Activated CD8-positive, alpha-beta memory T cell treated with anti-CD3 and anti-CD28 coated beads for 24 hours (primary cell): ENCODE data around the gene LGI2.
"Not testable (repeated sequence)": the region's sequence is repeated elsewhere in the genome, so short reads cannot be mapped to it uniquely, and the experiment has no call there.

Experiments used
- DNase-seq: peaks from one replicate; pipeline ENCODE4 v3.0.0-alpha.2; 2020

Gene LGI2

GRCh38 chr4:25050370-25051078 is 19.8 kb upstream of the LGI2 start:
- no peak for DNase-seq

- no peak for DNase-seq
Observed at GRCh38 chr4:25043548-25043947, 12.8 kb upstream of the LGI2 start.

GRCh38 chr4:25033526-25033925 is 2.8 kb upstream of the LGI2 start:
- DNase-seq, result no peak

GRCh38 chr4:25032126-25032525 is 1.4 kb upstream of the LGI2 start:
- no peak for DNase-seq

GRCh38 chr4:25031077-25031621 is 403 bp upstream of the LGI2 start:
- DNase-seq, result no peak

GRCh38 chr4:25029479-25030276 is 1.1 kb downstream of the LGI2 start:
- DNase-seq, result no peak

GRCh38 chr4:25028851-25029250 is 1.9 kb downstream of the LGI2 start:
- no peak for DNase-seq

GRCh38 chr4:25022766-25023165 is 8.0 kb downstream of the LGI2 start:
- no peak for DNase-seq

- DNase-seq, result no peak
Observed at GRCh38 chr4:25021216-25021615, 9.5 kb downstream of the LGI2 start.

- DNase-seq, result no peak
Observed at GRCh38 chr4:25020236-25020635, 10.5 kb downstream of the LGI2 start.

GRCh38 chr4:25019501-25019900 is 11.2 kb downstream of the LGI2 start:
- no peak for DNase-seq

- no peak for DNase-seq
Observed at GRCh38 chr4:25015012-25015411, 15.7 kb downstream of the LGI2 start.

- not testable (repeated sequence) for DNase-seq
Observed at GRCh38 chr4:25014662-25014983, 16.1 kb downstream of the LGI2 start.

- no peak for DNase-seq
Observed at GRCh38 chr4:25013756-25014661, 16.7 kb downstream of the LGI2 start.

GRCh38 chr4:25012655-25013054 is 18.1 kb downstream of the LGI2 start:
- DNase-seq, result no peak

- DNase-seq, result no peak
Observed at GRCh38 chr4:25011135-25011866, 19.4 kb downstream of the LGI2 start.

GRCh38 chr4:25007598-25007997 is 23.1 kb downstream of the LGI2 start:
- DNase-seq, result no peak

- no peak for DNase-seq
Observed at GRCh38 chr4:25002681-25003080, 28.1 kb downstream of the LGI2 start.

GRCh38 chr4:25001509-25001908 is 29.2 kb downstream of the LGI2 start:
- DNase-seq, result no peak

GRCh38 chr4:25000639-25001038 is 30.1 kb downstream of the LGI2 start:
- DNase-seq, result no peak

- DNase-seq, result no peak
Observed at GRCh38 chr4:24999392-25000089, 31.2 kb downstream of the LGI2 start.
